Activated naive CD4-positive, alpha-beta T cell treated with anti-CD3 and anti-CD28 coated beads for 36 hours (primary cell): Measurements from ENCODE around the gene CCR5AS.
"Not testable (repeated sequence)": the region's sequence is repeated elsewhere in the genome, so short reads cannot be mapped to it uniquely, and the experiment has no call there.

Source experiments
- CTCF ChIA-PET: fragments of 350-600 bp; sonication (Branson Sonifier 250); formaldehyde crosslinking; loops from one replicate; lab custom pipeline; 2021; ENCODE audit warnings: antibody characterized with exemption; lab: Charles Lee
- DNase-seq: peaks from one replicate; pipeline ENCODE4 v3.0.0-alpha.2; 2020
- H3K27ac Mint-ChIP-seq: one replicate; pipeline ENCODE4 v1.8.0; 2021; ENCODE audit warnings: mild to moderate bottlenecking, mixed read lengths
- H3K27me3 Mint-ChIP-seq: one replicate; pipeline ENCODE4 v1.8.0; 2021; ENCODE audit warnings: low read depth, mixed read lengths
- H3K36me3 Mint-ChIP-seq: one replicate; pipeline ENCODE4 v1.8.0; 2021; ENCODE audit warnings: low read depth, mixed read lengths
- H3K4me1 Mint-ChIP-seq: one replicate; pipeline ENCODE4 v1.8.0; 2021; ENCODE audit warnings: low read depth, mixed read lengths
- H3K4me3 Mint-ChIP-seq: one replicate; pipeline ENCODE4 v1.8.0; 2021; ENCODE audit warnings: mild to moderate bottlenecking, moderate library complexity, mixed read lengths
- H3K9me3 Mint-ChIP-seq: one replicate; pipeline ENCODE4 v1.8.0; 2021; ENCODE audit warnings: mixed read lengths
- intact Hi-C: fragments of 100-400 bp; cut with micrococcal nuclease; formaldehyde crosslinking; loops from one replicate; pipeline ENCODE4 v1.15.1; 2023

Gene CCR5AS

DNA sequence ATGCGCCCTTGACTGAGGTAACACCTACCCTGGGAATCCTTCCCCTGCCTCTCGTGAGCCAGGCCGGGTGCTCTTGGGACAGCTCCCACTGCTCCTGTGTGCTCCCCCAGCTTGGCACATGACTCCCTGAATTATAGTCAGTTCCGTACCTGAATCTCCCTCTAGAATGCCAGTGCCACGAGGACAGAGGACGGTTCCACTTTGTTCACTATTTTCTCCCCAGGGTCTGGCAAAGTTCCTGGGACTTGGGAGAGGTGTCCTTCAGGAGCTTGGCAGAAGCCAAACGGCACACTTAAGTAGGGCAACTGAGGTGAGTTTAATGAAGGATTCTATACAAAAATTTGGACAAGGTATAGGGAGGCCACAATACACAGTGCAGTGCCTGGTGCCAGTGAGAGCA is 9.8 kb downstream of the CCR5AS start:
- no peaks in the 10 kb centered on the region for H3K9me3 Mint-ChIP-seq
- no peaks in the 10 kb centered on the region for H3K36me3 Mint-ChIP-seq
- CTCF ChIA-PET, result interaction anchor here (1.5 kb wide), 1 partner anchor 19 kb away, joined by 3 read pairs; no protein-coding TSS in a partner anchor
- H3K4me1 Mint-ChIP-seq, result no peaks in the 10 kb centered on the region
- H3K4me3 Mint-ChIP-seq, result no peak overlapping the region
- intact Hi-C loops, result no loop called here
- no peak overlapping the region for H3K27ac Mint-ChIP-seq
- H3K27me3 Mint-ChIP-seq, result no peaks in the 10 kb centered on the region
- no peak for DNase-seq

DNA sequence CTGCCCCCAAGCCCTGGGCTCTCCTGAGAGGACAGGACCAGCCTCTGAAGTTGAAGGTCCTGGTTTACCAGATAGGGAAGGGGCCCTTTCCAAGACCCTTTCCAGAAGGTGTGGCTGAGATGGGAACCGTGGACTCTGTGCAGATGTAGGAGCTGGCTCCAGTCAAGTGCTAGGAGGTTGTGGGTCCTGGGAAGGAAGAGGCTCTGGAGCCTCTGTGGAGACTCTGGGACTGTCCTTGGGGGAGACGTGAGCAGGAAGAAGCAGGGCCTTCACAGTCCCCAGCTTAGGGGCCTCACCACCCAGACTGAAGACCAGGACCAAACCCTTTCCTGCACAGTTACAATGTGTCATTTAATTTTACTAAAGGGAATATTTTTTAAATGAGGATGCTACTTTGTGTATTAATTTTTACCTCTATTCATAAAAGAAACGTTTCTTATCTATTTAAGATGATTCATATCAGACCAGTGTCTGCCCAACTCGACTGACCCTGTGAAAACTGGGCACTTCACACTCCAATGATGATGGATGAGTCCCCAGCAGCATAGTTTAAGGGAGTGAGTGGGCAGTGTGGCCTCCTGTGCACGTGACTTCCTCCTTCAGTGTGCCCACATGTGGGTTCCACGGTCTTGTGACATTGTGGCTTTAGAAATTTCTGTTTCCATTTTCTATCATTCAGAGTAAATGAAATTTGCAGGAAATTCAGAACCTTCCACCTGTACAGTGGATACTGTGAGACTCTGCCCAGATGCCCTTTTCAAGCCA is 10.9 kb downstream of the CCR5AS start:
- DNase-seq, result no peak
- Mint-ChIP-seq H3K4me3 (no peak overlapping the region), H3K9me3 (no peaks in the 10 kb centered on the region), H3K27me3 (no peaks in the 10 kb centered on the region), H3K4me1 (no peaks in the 10 kb centered on the region), H3K27ac (no peak overlapping the region), H3K36me3 (no peaks in the 10 kb centered on the region)
- CTCF ChIA-PET, result interaction anchor here (1.5 kb wide), 1 partner anchor 18 kb away, joined by 3 read pairs; no protein-coding TSS in a partner anchor
- intact Hi-C loops, result no loop called here

DNA sequence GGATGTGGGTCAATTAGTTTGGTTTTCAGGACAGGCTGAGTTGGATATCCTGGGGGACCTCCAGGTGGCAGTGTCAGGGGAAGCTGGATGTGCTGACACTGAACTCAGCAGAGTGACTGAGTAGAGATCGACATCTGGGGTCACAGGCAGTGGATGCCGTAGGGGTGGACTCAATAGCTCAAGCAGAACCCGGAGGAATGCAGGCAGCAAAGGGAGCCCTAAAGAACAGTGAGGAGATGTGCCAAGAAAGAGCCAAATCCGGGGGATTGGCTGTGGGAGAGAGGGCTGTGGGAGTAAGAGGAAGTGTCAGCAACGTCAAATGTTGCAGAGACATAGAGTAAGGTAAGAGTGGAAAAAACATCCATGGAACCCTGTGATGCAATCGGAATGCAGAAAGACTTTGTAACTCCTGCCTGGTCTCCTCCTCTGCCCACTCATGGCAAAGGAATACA is 11.6 kb downstream of the CCR5AS start:
- Mint-ChIP-seq H3K27me3 (no peaks in the 10 kb centered on the region), H3K4me1 (no peaks in the 10 kb centered on the region), H3K27ac (no peak overlapping the region), H3K9me3 (no peaks in the 10 kb centered on the region), H3K4me3 (no peak overlapping the region), H3K36me3 (no peaks in the 10 kb centered on the region)
- no peak for DNase-seq
- CTCF ChIA-PET, result no interaction called here
- intact Hi-C loops, result no loop called here

DNA sequence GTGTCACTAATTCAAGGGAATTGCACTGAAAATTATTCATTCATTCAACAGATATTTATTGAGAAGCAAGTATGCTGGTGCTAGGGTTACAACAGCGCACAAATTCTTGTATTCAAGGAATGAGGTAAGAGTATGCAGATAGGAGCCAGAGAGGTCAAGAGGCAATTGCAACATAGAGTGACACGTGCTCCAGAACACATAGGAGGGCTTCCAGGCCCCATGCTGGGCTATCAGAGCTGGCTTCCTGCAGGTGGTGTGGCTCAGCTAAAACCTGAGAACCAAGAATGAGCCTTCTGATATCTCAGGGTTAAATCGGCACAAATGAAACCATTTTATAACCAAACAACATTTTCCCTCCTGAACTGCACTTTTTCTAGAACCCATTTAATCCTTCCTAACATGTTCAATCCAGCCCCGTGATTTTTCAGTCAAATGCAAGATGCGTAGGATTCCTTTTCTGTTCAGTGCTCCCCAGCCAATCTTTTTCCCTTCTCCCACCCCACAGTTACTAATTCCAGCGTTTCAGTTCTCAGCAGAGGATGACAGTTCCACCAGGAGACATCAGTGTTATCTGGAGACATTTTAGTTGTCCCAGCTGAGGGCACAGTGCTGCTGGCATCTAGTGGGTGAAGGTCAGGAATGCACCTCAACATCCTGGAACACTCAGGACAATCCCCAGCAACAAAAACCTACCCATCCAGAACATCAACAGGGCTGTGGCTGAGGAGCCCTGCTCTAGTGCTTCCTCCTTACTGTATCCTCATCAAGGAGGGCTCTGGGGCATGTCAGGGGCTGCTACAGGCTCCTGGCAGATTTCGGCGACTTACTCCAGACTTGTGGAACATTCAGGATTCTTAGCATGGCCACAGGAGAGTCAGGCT is 13.1 kb downstream of the CCR5AS start:
- Mint-ChIP-seq H3K4me1 (no peaks in the 10 kb centered on the region), H3K36me3 (no peaks in the 10 kb centered on the region), H3K4me3 (no peak overlapping the region), H3K27me3 (no peaks in the 10 kb centered on the region), H3K9me3 (no peaks in the 10 kb centered on the region), H3K27ac (no peak overlapping the region)
- intact Hi-C loops, result no loop called here
- CTCF ChIA-PET, result no interaction called here
- DNase-seq, result no peak

DNA sequence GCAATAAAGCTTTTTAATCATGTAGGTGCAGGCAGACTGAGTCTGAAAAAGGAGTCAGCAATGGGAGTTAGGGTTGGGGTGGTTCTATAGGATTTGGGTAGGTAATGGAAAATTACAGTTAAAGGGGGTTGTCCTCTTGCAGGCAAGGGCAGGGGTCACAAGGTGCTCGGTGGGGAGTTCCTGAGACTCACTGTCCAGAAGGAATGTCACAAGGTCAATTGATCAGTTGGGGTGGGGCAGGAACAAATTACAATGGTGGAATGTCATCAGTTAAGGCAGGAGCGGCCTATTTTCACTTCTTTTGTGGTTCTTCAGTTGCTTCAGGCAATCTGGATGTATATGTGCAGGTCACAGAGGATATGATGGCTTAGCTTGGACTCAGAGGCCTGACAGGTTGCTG is 13.9 kb downstream of the CCR5AS start:
- DNase-seq, result no peak
- no peaks in the 10 kb centered on the region for H3K9me3 Mint-ChIP-seq
- H3K4me1 Mint-ChIP-seq, result no peaks in the 10 kb centered on the region
- CTCF ChIA-PET, result no interaction called here
- no peaks in the 10 kb centered on the region for H3K36me3 Mint-ChIP-seq
- H3K4me3 Mint-ChIP-seq, result no peak overlapping the region
- H3K27me3 Mint-ChIP-seq, result no peaks in the 10 kb centered on the region
- intact Hi-C loops, result no loop called here
- no peak overlapping the region for H3K27ac Mint-ChIP-seq

DNA sequence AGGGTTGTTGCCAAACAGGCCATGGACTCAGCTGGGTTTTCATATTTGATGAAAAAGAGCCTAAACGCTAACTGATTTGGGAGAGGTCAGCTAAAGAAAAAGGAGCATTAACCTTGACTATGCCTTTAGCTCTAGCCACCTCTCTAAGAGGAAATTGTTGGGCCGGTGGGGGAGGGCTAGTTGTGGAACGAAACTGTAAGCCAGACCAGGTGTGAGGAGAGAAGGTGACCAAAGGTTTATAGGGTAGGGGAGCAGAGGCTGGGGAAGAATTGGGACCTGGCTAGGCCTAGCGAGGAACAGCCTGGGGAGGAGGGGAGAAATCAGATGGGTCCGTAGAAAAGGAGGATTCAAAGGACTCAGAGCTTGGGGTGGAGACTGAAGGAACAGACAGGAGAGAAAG is 15.3 kb downstream of the CCR5AS start:
- CTCF ChIA-PET, H3K4me1 Mint-ChIP-seq, intact Hi-C loops, H3K27ac Mint-ChIP-seq, H3K27me3 Mint-ChIP-seq, H3K9me3 Mint-ChIP-seq, DNase-seq, H3K4me3 Mint-ChIP-seq, H3K36me3 Mint-ChIP-seq: not testable (repeated sequence)

DNA sequence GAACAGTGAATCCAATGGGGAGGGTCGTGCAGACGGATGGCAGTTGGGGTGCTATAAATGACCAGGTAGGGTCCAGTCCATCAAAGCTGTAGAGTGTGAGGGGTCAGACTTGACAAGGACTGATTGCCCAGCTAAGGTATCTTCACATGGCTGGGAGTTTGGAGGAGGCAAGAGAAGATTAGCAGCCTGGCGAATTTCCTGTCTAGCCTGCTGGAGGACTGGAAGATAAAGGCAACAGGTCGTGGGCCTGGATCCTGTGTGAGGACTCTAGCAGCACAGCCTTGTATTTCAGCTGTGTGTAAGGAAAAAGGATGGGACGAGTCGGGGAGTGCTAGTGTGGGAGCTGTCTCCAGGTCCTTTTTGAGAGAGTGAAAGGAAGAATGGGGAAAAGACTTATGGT is 17.6 kb downstream of the CCR5AS start:
- H3K4me3 Mint-ChIP-seq, result no peak overlapping the region
- H3K27ac Mint-ChIP-seq, result no peak overlapping the region
- H3K4me1 Mint-ChIP-seq, result no peaks in the 10 kb centered on the region
- no peaks in the 10 kb centered on the region for H3K36me3 Mint-ChIP-seq
- intact Hi-C loops, result no loop called here
- DNase-seq, result no peak
- CTCF ChIA-PET, result interaction anchor here (0.9 to 1.0 kb wide), 2 partner anchors 21 to 310 kb away, joined by 3 to 4 read pairs; no protein-coding TSS in a partner anchor
- no peaks in the 10 kb centered on the region for H3K9me3 Mint-ChIP-seq
- no peaks in the 10 kb centered on the region for H3K27me3 Mint-ChIP-seq

DNA sequence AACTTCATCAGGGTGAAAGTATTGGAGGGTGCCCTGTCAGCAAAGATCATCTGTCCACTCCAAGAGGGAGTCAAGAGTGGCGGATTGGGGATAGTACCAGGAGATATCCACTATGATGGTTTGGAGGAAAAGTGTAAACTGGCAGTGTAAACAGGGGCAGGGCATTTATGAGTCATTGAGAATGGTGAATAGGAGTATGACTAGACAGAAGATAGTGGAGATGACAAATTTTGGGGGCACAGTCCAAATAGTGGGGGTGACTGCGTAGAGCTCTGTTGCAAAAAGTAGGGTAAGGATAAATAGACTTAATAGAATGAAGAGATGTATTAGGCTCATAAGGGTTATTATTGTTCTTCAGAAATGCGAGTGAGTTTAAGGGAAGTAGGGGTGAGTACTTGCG is 18.0 kb downstream of the CCR5AS start:
- H3K4me3 Mint-ChIP-seq, H3K36me3 Mint-ChIP-seq, intact Hi-C loops, H3K4me1 Mint-ChIP-seq, H3K27ac Mint-ChIP-seq, H3K27me3 Mint-ChIP-seq, DNase-seq, H3K9me3 Mint-ChIP-seq: not testable (repeated sequence)
- CTCF ChIA-PET, result interaction anchor here (1.0 kb wide), 1 partner anchor 20 kb away, joined by 4 read pairs; no protein-coding TSS in a partner anchor

DNA sequence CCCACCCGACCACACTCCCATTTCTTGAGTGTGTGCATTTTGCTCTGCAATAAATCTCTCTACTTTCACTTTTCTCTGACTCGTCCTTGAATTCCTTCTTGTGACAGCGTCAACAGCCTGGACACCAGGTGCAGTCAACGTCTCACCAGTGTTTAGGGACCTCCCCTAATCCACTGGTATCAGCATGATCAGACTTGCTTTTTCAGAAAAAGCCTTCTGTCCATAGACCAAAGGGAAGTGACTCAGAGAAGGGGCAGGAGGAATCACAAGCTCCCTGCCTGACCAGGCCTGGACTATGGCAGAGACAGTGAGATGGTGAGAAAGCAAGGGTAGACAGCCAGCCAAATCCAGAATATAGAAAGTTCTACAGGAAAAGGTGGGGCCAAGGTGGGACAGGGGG is 20.7 kb downstream of the CCR5AS start:
- no peaks in the 10 kb centered on the region for H3K27me3 Mint-ChIP-seq
- H3K4me3 Mint-ChIP-seq, result no peak overlapping the region
- CTCF ChIA-PET, result interaction anchor here (1.4 to 1.6 kb wide), 2 partner anchors 9 to 103 kb away, joined by 4 read pairs; no protein-coding TSS in a partner anchor
- intact Hi-C loops, result no loop called here
- DNase-seq, result no peak
- peaks cover 6% of the 10 kb centered on the region for H3K4me1 Mint-ChIP-seq
- no peaks in the 10 kb centered on the region for H3K36me3 Mint-ChIP-seq
- no peak overlapping the region for H3K27ac Mint-ChIP-seq
- H3K9me3 Mint-ChIP-seq, result no peaks in the 10 kb centered on the region

DNA sequence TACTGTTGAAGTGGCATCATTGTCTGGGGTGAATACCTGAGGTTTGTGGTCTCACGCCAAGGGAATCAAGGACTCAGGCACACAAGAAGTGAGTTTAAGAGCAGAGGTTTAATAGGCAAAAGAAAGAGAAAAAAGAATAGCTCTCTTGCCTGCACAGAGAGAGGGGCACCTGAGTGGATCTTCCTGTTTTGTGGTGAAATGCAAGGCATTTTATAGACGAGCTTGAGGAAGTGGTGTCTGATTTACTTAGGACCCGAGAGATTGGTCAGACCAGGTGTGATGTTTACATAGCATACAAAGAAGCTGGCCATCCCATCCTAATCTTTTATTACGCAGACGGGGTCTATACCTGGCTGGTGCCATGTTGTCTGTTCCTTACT is 22.9 kb downstream of the CCR5AS start:
- no peak overlapping the region for H3K27ac Mint-ChIP-seq
- no peaks in the 10 kb centered on the region for H3K9me3 Mint-ChIP-seq
- H3K4me3 Mint-ChIP-seq, result no peak overlapping the region
- H3K4me1 Mint-ChIP-seq, result peaks cover 12% of the 10 kb centered on the region
- no peaks in the 10 kb centered on the region for H3K36me3 Mint-ChIP-seq
- no peaks in the 10 kb centered on the region for H3K27me3 Mint-ChIP-seq
- intact Hi-C loops, result no loop called here
- DNase-seq, result no peak
- CTCF ChIA-PET, result interaction anchor here (0.7 to 2.2 kb wide), 2 partner anchors 79 to 107 kb away, joined by 3 to 6 read pairs; no protein-coding TSS in a partner anchor

DNA sequence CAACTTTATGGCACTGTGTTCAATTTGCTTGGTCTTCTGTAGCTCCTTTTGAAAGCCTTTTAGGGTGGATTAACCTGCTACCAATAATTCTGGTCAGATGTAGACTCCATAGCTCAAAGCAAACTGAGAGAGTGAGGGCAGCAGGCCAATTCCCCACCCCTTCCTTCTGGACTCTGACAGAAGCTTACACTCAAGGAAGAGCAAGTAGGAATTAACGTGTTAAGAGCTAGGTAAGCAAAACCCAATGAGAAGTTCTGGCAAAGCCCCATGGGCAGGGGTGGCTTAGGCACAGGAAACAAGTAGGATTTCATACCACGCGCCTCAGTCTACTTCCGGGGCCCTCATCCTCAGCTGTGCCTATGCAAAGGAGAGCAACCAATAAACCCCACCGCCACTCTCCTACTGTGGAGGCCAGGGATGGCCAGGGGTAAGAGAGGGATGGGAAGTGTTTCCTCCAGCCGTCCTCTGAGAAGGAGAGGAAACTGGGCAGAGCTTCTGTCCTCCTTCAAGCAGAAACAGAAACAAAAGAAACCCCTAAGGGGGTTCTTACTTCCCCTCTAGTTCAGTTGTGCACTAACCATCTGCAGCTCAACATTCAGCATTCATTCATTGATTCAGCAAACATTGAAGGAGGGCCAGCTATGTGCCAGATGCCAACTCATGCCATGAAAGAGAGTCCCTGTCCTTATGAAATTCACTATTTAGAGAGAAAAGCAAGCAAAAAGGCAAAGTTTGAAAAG is 23.5 kb downstream of the CCR5AS start:
- no peaks in the 10 kb centered on the region for H3K27me3 Mint-ChIP-seq
- CTCF ChIA-PET, result interaction anchor here (0.7 to 2.2 kb wide), 4 partner anchors 10 to 116 kb away, joined by 3 to 7 read pairs (median 4); no protein-coding TSS in a partner anchor
- no peak for DNase-seq

DNA sequence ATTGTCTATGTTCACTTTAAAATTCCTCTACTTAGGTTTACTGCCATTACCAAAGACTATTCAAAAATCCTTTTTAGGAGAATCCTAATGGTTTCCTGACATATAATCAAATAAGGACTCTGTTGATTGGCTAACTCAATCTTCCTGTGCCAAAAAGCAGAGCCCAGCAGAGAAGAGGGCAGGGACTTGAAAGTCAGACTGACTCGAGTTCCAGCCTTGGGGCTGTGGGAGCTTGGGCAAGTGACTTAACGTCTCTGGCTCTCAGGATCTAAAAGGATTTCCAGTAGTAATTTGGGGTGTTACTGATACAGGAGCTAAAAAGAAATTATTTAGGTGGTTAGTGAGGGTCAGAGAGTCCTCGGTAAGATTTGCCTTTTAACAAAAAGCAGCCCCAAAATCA is 25.2 kb downstream of the CCR5AS start:
- Mint-ChIP-seq H3K4me3 (no peak overlapping the region), H3K36me3 (no peaks in the 10 kb centered on the region), H3K4me1 (peaks cover 12% of the 10 kb centered on the region), H3K27ac (no peak overlapping the region), H3K27me3 (no peaks in the 10 kb centered on the region), H3K9me3 (no peaks in the 10 kb centered on the region)
- intact Hi-C loops, result no loop called here
- DNase-seq, result no peak
- CTCF ChIA-PET, result interaction anchor here (1.3 to 1.6 kb wide), 2 partner anchors 10 to 114 kb away, joined by 5 to 7 read pairs; partner anchors contain the start of gene CCR5

More for the DNA sequence above, 23.5 kb downstream of the CCR5AS start:
- Mint-ChIP-seq H3K4me3 (no peak overlapping the region), H3K9me3 (no peaks in the 10 kb centered on the region), H3K27ac (no peak overlapping the region), H3K36me3 (no peaks in the 10 kb centered on the region), H3K4me1 (peaks cover 12% of the 10 kb centered on the region)
- intact Hi-C loops, result no loop called here
